ENCODE data around the gene PKM. TPM values are rescaled to one million over a fixed set of nuclear protein-coding genes. Genes with fewer than 3 reads are reported as not detected.

PKM gene
- total and polyA plus RNA-seq, 9 of the 15 experiments (the other 6 are each of a cell fraction or from before 2014, with no cell fraction given) = 140 to 825 (median 383) TPM

DNA sequence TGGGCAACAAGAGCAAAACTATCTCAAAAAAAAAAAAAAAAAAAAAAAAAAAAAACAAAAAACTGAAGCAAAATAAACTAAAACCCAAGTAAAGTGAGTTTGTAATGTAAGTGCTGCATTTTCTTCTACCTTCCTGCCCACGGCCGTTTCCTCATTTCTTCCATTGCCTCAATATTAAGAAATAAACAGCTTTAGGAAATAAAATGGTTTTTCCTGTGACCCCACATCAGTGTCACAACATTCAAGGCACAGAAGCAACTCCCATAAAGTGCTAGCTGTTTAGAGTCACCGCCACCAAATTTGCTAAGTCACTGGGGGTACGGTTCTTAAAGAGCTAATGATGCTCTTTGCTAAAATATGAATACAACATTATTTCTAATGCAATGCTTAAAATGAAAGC lies 3.3 kb downstream of the PKM start (continued):
- TF ChIP-seq ZNF316 (IDR thresholded peaks at IDR 0.05) (peak; percentile 73), SMARCA5 (IDR thresholded peaks at IDR 0.05) (no peak), NFE2 (IDR thresholded peaks at IDR 0.05; ENCODE audit: low read depth) (peak; percentile 81)

DNA sequence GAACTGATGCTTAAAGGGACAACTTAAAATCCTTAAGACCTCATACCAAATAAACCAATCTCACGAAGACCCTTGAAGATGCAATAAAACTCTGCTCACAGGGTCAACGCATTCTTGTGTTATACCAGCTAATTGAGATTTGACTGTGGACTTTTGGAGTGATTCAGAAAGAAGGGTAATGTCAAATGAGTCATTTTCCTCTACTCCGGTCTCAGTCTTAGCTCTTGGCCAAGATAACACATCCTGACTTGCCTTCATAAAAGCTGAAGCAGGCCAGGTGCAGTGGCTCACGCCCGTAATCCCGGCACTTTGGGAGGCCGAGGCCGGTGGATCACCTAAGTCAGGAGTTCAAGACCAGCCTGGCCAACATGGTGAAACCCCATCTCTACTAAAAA lies 3.8 kb downstream of the PKM start:
- in situ Hi-C loops (cut with MboI) = no loop called here
- no peak for ATAC-seq
- intact Hi-C loops (cut with micrococcal nuclease) = no loop called here
- BruUV-seq (replicated peaks) = no TSS peak
- Histone ChIP-seq H3K9me3 (replicated peaks; ENCODE audit: control insufficient read depth, insufficient read depth, low read depth, low read length) (no peaks in the 10 kb centered on the region), H3K4me2 (ENCODE audit: insufficient read depth, low read length) (peak overlapping the region; percentile 96), H3K4me1 (replicated peaks in 1 of 2; ENCODE audit: control insufficient read depth in 2 of 2, insufficient read depth in 2 of 2, low read length in 2 of 2) (peaks cover 40 to 54% of the 10 kb centered on the region in 2 experiments), H3K79me2 (ENCODE audit: control insufficient read depth, insufficient read depth, low read length) (peaks cover 84% of the 10 kb centered on the region), H3K27me3 (ENCODE audit: control insufficient read depth in 2 of 2, insufficient read depth in 2 of 2, low read length in 2 of 2) (no peaks in the 10 kb centered on the region), H3K27ac (ENCODE audit: extremely low read depth, low read depth, low read length) (peak overlapping the region; percentile 35; the same call in 2 of the 3 replicates), H2AFZ (ENCODE audit: low read depth, low read length) (no peak overlapping the region), H3K9ac (ENCODE audit: insufficient read depth in 1 of 2, low read depth in 2 of 2, low read length in 2 of 2) (0 out of 4 replicates have a peak overlapping the region, but pooled peaks of 1 of the 2 experiments have one; percentile 4), H3K36me3 (ENCODE audit: control insufficient read depth, insufficient read depth, low read length) (peaks cover 56% of the 10 kb centered on the region), H3K4me3 (peak overlapping the region; percentile 5; the same call in 1 of the 2 replicates), H3K9me1 (ENCODE audit: control insufficient read depth, insufficient read depth, low read length) (peaks cover 8% of the 10 kb centered on the region), H4K20me1 (replicated peaks; ENCODE audit: control insufficient read depth, insufficient read depth, low read length) (peaks cover 19% of the 10 kb centered on the region)
- peak in 2 of 4 experiments; percentile 31 to 61 for DNase-seq (ENCODE audit: extremely low read depth in 1 of 4, low spot score in 3 of 4)
- POLR2A ChIA-PET = interaction anchor here (0.5 to 3.1 kb wide), 9 partner anchors 8 to 979 kb away, joined by 3 to 13 read pairs (median 3); no protein-coding TSS in a partner anchor
- CTCF ChIA-PET (ENCODE audit: low intra/inter-chr PET ratio) = no interaction called here
- FAIRE-seq = peak; percentile 70
- 26% methylated on average over 8 of the region's 8 CpGs for WGBS (ENCODE audit: insufficient coverage, low coverage, missing lambda C conversion rate)
- TF ChIP-seq SMARCA4 (IDR thresholded peaks at IDR 0.05) = 0 out of 2 replicates have a peak, but pooled peaks have one; percentile 44
- TF ChIP-seq CBFA2T3 (IDR thresholded peaks at IDR 0.05) = peak; percentile 26; the same call in 1 of the 2 replicates
- TF ChIP-seq ZFX (CRISPR knock-in tag; IDR thresholded peaks at IDR 0.05) = 0 out of 2 replicates have a peak, but pooled peaks have one; percentile 14
- peak; percentile 64; the same call in 1 of the 2 replicates for TF ChIP-seq JUN (IDR thresholded peaks at IDR 0.05; ENCODE audit: borderline replicate concordance, low read depth, low read length)
- TF ChIP-seq JUN (CRISPR knock-in tag; IDR thresholded peaks at IDR 0.05; ENCODE audit: borderline replicate concordance) = no peak
- no peak for TF ChIP-seq FOXJ3 (CRISPR knock-in tag; IDR thresholded peaks at IDR 0.05)
- TF ChIP-seq NR3C1 (CRISPR knock-in tag; IDR thresholded peaks at IDR 0.05) = no peak
- TF ChIP-seq DPF2 (IDR thresholded peaks at IDR 0.05) = peak; percentile 57; the same call in 1 of the 2 replicates
- peak; percentile 41; the same call in 1 of the 2 replicates for TF ChIP-seq SMARCE1 (IDR thresholded peaks at IDR 0.05)
- TF ChIP-seq, protein P1, sequence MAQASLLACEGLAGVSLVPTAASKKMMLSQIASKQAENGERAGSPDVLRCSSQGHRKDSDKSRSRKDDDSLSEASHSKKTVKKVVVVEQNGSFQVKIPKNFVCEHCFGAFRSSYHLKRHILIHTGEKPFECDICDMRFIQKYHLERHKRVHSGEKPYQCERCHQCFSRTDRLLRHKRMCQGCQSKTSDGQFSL (CRISPR knock-in tag; IDR thresholded peaks at IDR 0.05) = no peak
- TF ChIP-seq, protein P1 (tag; IDR thresholded peaks at IDR 0.05) = no peak
- peak; percentile 18; the same call in 1 of the 2 replicates for TF ChIP-seq ETV1 (tag; conservative IDR thresholded peaks at IDR 0.05; ENCODE audit: low read depth)
- TF ChIP-seq ARID1B (IDR thresholded peaks at IDR 0.05) = peak; percentile 49; the same call in 1 of the 2 replicates
